ENCODE data around the gene PPARG.
"Not testable (repeated sequence)": the region's sequence is repeated elsewhere in the genome, so short reads cannot be mapped to it uniquely, and the experiment has no call there.

PPARG gene

DNA sequence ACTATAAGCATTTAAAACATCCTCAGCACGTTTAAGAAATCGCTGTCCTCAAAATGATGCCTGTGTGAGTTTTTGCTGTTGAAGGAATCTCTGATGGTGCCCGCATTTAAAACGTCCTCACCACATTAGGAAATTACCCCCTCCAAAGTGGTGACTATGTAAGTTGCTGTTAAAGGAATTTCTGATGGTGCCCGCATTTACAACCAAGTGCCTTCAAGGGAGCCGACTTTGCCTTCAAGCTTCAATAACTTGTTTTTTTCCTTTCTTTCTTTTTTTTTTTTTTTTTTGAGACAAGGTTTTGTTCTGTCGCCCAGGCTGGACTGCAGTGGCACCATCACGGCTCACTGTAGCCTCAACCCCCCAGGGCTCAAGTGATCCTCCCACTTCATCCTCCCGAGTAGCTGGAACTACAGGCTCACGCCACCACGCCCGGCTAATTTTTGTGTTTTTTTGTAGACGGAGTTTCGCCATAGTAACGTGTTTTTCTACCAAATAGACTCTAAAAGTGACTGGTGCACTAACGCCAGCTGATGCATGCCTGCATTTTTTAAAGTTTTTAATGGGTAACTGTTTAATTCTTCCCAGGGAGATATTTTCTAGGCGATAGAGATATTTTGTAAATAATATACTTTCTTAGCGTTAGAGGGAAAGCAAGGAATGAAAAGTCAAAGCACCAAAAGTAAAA, 176.4 kb downstream of the PPARG start:
- in situ Hi-C loops (cut with HindIII; ENCODE audit: low pct_unique_long_range_greater_than_20kb, low sequenced_read_pairs): no loop called here
- DNase-seq (ENCODE audit: low read depth in 1 of 2, low spot score in 1 of 2): no peak
- TF ChIP-seq JUND (IDR thresholded peaks at IDR 0.05; ENCODE audit: low read depth): no peak

DNA sequence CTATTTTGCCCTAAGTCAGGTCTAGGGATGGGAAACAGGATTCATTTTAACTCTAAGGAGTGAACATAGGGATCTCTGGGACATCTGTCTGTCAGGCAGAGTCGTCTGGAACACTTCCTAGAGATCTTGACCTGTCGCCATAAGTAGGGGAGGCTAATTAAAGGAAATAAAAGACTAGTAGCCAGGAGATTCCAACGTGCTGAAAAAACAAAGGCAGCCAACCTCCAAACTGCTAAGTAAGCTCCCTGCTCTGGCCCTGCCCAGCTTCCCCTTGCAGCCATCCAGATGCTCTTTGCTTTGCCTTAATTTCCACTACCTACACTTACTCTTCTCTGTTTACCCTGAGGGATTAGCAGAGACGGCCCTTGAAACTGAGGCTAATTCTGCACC, 177.0 kb downstream of the PPARG start:
- TF ChIP-seq JUND (IDR thresholded peaks at IDR 0.05; ENCODE audit: low read depth): no peak
- no peak for DNase-seq (ENCODE audit: low read depth in 1 of 2, low spot score in 1 of 2)
- in situ Hi-C loops (cut with HindIII; ENCODE audit: low pct_unique_long_range_greater_than_20kb, low sequenced_read_pairs): no loop called here

DNA sequence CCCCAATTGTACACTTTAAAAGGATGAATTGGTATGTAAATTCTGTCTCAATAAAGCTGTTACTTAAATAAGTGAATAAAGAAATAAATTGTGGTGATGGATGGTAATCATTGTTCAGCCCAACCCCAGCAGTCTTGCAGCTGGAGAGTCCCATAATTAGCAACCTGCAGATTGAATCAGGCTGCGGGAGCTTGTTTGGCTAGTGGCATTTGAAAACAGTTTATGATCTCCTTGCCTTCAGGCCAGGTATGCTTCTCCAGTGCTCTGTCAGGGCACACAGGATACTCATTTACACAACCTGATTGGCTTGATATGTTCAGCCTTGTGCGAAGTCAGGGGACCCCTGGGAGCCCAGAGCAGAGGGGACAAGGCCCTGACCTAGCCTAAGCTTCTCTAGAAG, 178.9 kb downstream of the PPARG start:
- in situ Hi-C loops (cut with HindIII; ENCODE audit: low pct_unique_long_range_greater_than_20kb, low sequenced_read_pairs): no loop called here
- peak; percentile 25; the same call in 1 of the 2 replicates for TF ChIP-seq JUND (IDR thresholded peaks at IDR 0.05; ENCODE audit: low read depth)
- DNase-seq (ENCODE audit: low read depth in 1 of 2, low spot score in 1 of 2): peak; percentile 47 to 74

DNA sequence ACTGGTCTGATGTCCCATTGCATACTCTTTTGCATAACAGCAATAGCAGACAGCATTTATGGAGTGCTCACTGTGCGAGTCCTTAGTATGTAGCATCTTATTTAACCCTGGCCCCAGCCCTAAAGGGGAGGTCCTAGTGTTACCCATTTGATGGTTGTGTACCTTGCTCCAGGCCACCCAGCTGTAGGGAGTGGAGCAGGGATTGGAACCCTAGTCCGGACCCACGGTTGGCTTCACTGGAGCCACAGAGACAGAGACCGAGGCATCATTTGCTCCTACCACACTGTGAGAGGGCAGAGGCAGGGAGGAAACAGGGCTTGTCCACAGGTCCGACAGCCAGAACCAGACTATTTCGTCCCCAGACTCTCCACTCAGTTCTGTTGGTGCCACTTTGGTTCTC, 179.4 kb downstream of the PPARG start:
- DNase-seq (ENCODE audit: low read depth in 1 of 2, low spot score in 1 of 2): no peak
- no peak for TF ChIP-seq JUND (IDR thresholded peaks at IDR 0.05; ENCODE audit: low read depth)
- in situ Hi-C loops (cut with HindIII; ENCODE audit: low pct_unique_long_range_greater_than_20kb, low sequenced_read_pairs): no loop called here

DNA sequence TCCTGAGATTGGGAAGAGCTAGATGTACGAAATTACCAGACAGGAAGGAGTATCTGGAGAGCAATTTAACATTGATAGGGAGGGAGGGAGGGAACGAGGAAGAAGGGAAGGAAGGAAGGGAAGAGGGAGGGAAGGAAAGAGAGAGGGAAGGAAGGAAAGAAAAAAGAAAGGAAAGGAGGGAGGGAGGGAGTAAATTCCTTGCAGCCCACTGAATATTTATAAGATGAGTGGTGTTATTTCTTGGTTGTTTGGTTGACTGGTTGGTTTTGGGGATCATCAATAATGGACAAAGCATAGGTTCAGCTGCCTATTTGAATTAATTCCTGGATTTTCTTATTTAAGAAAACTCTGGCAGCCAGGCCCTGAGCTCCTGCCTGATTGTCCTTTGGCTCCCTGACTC, 179.9 kb downstream of the PPARG start:
- no peak for DNase-seq (ENCODE audit: low read depth in 1 of 2, low spot score in 1 of 2)
- in situ Hi-C loops (cut with HindIII; ENCODE audit: low pct_unique_long_range_greater_than_20kb, low sequenced_read_pairs): no loop called here
- TF ChIP-seq JUND (IDR thresholded peaks at IDR 0.05; ENCODE audit: low read depth): no peak

DNA sequence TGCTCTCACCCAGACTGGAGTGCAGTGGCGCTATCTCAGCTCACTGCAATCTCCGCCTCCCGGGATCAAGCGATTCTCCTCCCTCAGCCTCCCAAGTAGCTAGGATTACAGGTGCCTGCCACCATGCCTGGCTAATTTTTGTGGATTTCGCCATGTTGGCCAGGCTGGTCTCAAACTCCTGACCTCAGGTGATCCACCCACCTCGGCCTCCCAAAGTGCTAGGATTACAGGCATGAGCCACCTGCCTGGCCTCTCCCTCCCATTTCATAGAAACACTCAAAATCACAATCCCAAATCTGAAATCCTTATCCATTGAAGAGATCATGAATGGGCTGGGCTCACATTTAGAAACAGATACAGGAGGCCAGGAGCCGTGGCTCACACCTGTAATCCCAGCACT, 180.4 kb downstream of the PPARG start:
- DNase-seq (ENCODE audit: low read depth in 1 of 2, low spot score in 1 of 2); in situ Hi-C loops (cut with HindIII; ENCODE audit: low pct_unique_long_range_greater_than_20kb, low sequenced_read_pairs): not testable (repeated sequence)

DNA sequence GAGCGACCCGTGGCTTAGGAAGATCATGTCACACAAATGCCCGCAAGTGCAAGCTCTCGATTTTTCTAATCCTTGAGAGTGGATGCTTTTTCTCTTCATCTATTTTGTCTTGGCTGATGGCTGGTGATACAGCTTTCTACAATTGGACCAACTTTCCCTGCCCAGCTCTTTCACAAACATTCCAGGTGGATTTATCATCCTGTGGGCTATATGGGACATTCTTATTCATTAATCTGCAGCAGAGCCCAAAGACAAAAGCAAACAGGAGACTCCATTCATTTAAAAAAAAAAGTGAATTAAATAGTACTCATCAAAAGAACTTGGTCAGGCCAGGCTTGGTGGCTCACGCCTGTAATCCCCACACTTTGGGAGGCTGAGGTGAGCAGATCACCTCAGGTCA, 181.2 kb downstream of the PPARG start:
- in situ Hi-C loops (cut with HindIII; ENCODE audit: low pct_unique_long_range_greater_than_20kb, low sequenced_read_pairs): no loop called here
- no peak for DNase-seq (ENCODE audit: low read depth in 1 of 2, low spot score in 1 of 2)
- TF ChIP-seq JUND (IDR thresholded peaks at IDR 0.05; ENCODE audit: low read depth): no peak

DNA sequence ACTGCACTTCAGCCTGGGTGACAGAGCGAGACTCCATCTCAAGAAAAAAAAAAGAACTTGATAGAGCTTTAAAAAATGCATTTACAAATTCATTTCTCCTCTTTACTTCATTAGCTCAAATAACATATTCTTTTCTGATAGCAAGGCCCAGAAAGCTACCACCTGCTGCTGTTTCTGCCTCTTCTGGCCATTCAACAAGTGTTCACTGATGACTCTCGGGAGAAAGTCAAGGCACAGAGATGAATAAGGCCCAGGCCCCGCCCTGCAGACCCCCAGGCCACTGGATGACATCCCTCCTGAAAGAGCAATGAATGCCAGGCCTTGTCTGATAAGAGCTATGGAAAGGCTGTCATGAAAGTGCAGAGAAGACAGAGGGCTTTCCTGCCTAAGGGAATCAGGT, 181.8 kb downstream of the PPARG start:
- DNase-seq (ENCODE audit: low read depth in 1 of 2, low spot score in 1 of 2): no peak
- in situ Hi-C loops (cut with HindIII; ENCODE audit: low pct_unique_long_range_greater_than_20kb, low sequenced_read_pairs): no loop called here
- no peak for TF ChIP-seq JUND (IDR thresholded peaks at IDR 0.05; ENCODE audit: low read depth)

DNA sequence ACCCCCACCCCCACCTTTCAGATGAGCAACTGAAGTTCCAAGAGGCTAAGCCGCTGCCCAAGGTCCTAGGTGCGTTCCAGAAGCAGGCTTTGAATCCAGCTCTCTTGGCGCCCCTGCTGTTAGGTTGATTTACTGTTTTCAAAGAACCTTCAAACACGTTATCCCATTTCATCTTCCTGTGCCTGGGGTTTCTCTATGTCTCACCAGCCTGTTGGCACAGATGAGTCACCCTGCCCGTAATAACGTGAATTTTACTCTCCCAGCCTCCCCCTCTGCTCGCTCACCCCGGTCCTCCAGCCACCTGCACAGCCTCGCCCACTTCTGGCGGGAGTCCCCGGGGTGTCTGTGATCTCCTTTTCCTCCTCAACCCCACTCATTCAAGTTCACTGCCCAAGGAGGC, 182.4 kb downstream of the PPARG start:
- no peak for TF ChIP-seq JUND (IDR thresholded peaks at IDR 0.05; ENCODE audit: low read depth)
- DNase-seq (ENCODE audit: low read depth in 1 of 2, low spot score in 1 of 2): no peak

DNA sequence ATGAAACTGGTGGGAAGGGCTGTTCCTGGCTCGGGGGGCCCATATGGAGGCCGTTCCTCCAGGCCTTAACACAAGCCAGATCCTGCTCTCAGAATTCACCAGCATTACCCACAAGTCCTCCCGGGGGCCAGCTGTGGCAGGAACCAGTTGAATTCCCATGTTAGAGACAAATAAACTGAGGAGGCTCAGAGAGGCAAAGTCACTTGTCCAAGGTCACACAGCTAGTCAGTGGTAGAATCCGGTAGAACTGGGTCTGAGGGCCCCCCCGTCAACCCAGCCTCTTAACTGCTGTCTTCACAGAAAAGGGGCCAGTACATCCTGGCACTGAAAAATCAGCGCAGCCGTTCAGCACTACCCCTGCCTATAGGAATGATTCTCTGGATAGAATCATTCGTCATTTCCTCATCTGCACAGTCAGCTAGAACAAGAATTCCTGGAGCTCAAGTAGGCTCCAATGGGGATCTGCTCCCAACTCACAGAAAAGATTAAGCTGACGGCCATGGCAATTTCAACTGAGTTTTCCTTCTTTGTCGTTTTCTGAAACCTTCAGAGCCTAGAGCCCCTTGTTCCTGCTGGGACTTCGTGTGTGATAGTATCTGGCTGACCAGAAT, 183.2 kb downstream of the PPARG start:
- in situ Hi-C loops (cut with HindIII; ENCODE audit: low pct_unique_long_range_greater_than_20kb, low sequenced_read_pairs): no loop called here
- no peak for TF ChIP-seq JUND (IDR thresholded peaks at IDR 0.05; ENCODE audit: low read depth)
- DNase-seq (ENCODE audit: low read depth in 1 of 2, low spot score in 1 of 2): no peak

More for the DNA sequence above, 182.4 kb downstream of the PPARG start:
- in situ Hi-C loops (cut with HindIII; ENCODE audit: low pct_unique_long_range_greater_than_20kb, low sequenced_read_pairs): no loop called here

DNA sequence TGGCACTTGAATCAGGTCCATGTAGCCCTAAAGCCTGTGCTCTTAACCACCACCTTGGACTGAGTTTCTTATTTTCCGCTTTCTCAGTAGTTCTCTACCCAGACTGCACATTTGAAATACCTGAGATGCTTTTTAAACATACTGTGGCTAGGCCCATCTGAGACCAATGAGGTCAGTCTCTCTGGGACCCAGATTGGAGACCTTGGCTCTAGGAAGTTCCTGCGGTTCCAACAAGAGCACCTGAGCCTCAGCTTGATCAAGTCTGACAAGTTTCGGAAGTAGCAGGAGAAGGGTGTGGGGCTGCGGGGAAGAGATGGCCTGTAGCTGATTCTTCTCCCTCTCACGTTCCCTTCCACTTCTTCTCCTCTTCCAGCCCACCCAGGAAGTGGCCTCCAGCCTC, 183.9 kb downstream of the PPARG start:
- in situ Hi-C loops (cut with HindIII; ENCODE audit: low pct_unique_long_range_greater_than_20kb, low sequenced_read_pairs): no loop called here
- no peak for TF ChIP-seq JUND (IDR thresholded peaks at IDR 0.05; ENCODE audit: low read depth)

DNA sequence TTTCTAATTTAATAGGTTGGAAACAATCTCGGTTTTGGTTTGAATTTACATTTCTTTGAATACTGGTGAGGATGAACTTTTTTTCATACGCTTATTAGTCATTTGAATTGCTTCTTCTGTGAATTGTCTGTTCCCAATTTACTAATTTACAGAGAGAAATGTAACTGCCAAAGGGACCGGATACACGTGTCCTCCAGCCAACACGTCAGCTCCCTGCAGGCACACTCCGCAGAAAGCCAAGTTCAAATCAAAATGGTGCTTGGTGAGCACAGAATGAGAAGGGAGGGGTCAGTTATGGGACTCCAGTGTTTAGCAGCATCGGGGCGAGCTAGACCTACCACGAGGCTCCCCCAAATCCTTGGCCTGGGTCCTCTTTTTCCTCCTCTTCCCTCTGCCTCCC, 184.6 kb downstream of the PPARG start:
- no peak for DNase-seq (ENCODE audit: low read depth in 1 of 2, low spot score in 1 of 2)
- no peak for TF ChIP-seq JUND (IDR thresholded peaks at IDR 0.05; ENCODE audit: low read depth)
- in situ Hi-C loops (cut with HindIII; ENCODE audit: low pct_unique_long_range_greater_than_20kb, low sequenced_read_pairs): no loop called here

More for the DNA sequence above, 183.9 kb downstream of the PPARG start:
- peak in 1 of 2 experiments; percentile 46 for DNase-seq (ENCODE audit: low read depth in 1 of 2, low spot score in 1 of 2)

DNA sequence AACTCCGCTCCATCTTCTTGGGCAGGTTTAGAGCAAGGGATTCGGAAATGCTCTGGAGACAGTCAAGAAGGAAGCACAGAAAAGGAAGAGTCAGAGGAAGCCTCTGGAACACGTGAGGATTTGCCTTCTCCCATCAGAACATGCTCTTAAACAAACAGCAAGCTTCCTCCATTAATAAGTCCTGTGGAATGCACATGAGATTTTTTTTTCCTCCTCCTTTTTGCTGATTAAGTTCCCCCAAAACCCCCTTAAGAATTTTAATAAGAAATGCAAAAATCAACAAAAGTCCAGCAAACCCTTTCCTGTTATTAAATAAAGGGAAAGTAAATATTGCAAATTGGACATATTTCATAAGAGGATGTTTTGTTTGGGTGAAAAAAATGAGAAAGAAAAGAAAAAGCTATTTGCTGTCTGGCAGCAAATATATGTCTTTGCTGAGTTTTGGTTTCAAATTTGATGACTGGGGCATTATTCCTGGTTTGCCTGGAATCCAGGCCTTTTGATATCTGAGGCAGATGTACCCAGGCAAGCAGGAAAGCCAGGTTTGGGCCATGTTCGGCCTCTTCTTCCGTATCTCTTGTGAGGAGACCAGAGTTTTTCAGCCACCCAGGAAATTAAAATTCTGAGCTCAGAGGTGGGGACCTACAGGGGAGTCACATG, 187.5 kb downstream of the PPARG start:
- no peak for DNase-seq (ENCODE audit: low read depth in 1 of 2, low spot score in 1 of 2)
- in situ Hi-C loops (cut with HindIII; ENCODE audit: low pct_unique_long_range_greater_than_20kb, low sequenced_read_pairs): no loop called here
- no peak for TF ChIP-seq JUND (IDR thresholded peaks at IDR 0.05; ENCODE audit: low read depth)

Data from T47D (cell line).